ENCODE data around the gene ALDH4A1.
"Not testable (repeated sequence)": the region's sequence is repeated elsewhere in the genome, so short reads cannot be mapped to it uniquely, and the experiment has no call there.

DNA sequence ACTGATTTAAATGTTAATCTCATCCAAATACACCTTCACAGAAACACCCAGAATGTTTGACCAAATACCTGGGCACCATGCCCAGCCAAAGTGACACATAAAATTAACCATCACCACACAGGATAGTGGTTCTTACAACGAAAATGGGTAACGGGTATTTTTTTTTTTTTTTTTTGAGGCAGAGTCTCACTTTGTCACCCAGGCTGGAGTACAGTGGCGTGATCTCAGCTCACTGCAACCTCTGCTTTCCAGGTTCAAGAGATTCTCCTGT is 31.8 kb downstream of the ALDH4A1 start:
- not testable (repeated sequence) for TF ChIP-seq JUND, YY1 (IDR thresholded peaks at IDR 0.05)
- TF ChIP-seq, protein P1, sequence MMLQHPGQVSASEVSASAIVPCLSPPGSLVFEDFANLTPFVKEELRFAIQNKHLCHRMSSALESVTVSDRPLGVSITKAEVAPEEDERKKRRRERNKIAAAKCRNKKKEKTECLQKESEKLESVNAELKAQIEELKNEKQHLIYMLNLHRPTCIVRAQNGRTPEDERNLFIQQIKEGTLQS (IDR thresholded peaks at IDR 0.05) = not testable (repeated sequence)
- TF ChIP-seq, protein P2, sequence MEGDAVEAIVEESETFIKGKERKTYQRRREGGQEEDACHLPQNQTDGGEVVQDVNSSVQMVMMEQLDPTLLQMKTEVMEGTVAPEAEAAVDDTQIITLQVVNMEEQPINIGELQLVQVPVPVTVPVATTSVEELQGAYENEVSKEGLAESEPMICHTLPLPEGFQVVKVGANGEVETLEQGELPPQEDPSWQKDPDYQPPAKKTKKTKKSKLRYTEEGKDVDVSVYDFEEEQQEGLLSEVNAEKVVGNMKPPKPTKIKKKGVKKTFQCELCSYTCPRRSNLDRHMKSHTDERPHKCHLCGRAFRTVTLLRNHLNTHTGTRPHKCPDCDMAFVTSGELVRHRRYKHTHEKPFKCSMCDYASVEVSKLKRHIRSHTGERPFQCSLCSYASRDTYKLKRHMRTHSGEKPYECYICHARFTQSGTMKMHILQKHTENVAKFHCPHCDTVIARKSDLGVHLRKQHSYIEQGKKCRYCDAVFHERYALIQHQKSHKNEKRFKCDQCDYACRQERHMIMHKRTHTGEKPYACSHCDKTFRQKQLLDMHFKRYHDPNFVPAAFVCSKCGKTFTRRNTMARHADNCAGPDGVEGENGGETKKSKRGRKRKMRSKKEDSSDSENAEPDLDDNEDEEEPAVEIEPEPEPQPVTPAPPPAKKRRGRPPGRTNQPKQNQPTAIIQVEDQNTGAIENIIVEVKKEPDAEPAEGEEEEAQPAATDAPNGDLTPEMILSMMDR (IDR thresholded peaks at IDR 0.05; ENCODE audit: low read depth, low read length, missing input control) = not testable (repeated sequence)

Data from liver (tissue), 3 donors.